Esophagus muscularis mucosa (tissue), 3 donors: ENCODE results near the gene CYP19A1.

Experiments
- CTCF ChIP-seq, 3 experiments: fragments of 200-600 bp in 2 of 3; fragments of 450-650 bp in 1 of 3; sonication (generic) in 2 of 3; IDR thresholded peaks; one replicate each; pipeline ENCODE4 v1.5.1; 2017 to 2019; ENCODE audit warnings: antibody characterized with exemption in 3 of 3, mild to moderate bottlenecking in 2 of 3, moderate library complexity in 1 of 3
- POLR2A ChIP-seq: fragments of 450-650 bp; IDR thresholded peaks from one replicate; pipeline ENCODE4 v1.6.1; 2017; ENCODE audit warnings: antibody characterized with exemption, moderate library complexity, mild to moderate bottlenecking, low read depth

DNA sequence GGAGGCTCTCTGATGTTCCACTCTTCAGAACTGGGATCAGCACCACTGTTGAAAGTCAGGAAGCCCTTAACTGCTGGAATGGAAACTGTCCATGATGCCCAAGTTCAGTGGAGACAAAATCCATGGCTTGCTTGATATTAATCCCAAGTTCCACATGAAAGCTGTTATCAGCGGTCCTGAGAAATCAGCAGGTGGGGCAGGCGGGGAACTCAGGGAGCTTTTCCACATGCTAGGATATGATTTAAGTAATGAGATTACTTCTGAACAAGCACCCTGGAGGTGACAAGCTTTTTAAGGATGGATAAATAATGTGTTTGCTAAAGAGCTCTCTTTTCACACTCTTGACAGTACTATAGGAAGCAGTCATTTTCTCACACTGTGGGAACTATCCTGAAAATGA is 82.9 kb downstream of the CYP19A1 start:
- TF ChIP-seq CTCF (IDR thresholded peaks at IDR 0.05): no peak
- TF ChIP-seq POLR2A: no peak
